HepG2 (cell line): ENCODE data around the gene NAA38. TPM values are rescaled to one million over a fixed set of nuclear protein-coding genes. Genes with fewer than 3 reads are reported as not detected.

Experiments
- ATAC-seq: fragments of 200-7000 bp; cut with Tn5 transposase; 3 replicates; pipeline ENCODE4 v1.9.1; 2020; ENCODE audit warnings: mild to moderate bottlenecking, moderate library complexity
- BruUV-seq: library from RNA; stranded (reverse); fragments of 400-500 nt; replicated peaks from 2 replicates; lab custom pipeline; 2021; lab: Mats Ljungman, UMichigan
- CTCF ChIA-PET: fragments of 300-600 bp; formaldehyde crosslinking; extraction: SDS; loops from one replicate; lab custom pipeline; 2021; ENCODE audit warnings: low total read pairs, inconsistent platforms, low intra/inter-chr PET ratio; lab: Yijun Ruan, JAX
- POLR2A ChIA-PET: fragments of 350-600 bp; sonication (Branson Sonifier 250); formaldehyde crosslinking; loops from one replicate; lab custom pipeline; 2020; ENCODE audit warnings: antibody characterized with exemption, inconsistent platforms; lab: Yijun Ruan, JAX
- DNase-seq: peaks from one replicate; pipeline ENCODE4 v3.0.0-alpha.2; 2015; ENCODE audit warnings: low spot score
- FAIRE-seq: peaks from 3 replicates; lab custom pipeline; 2011; peaks lifted over from hg19 to GRCh38; lab: Jason Lieb, UNC
- H2AFZ ChIP-seq: one replicate; pipeline ENCODE4 v1.6.1; 2011; ENCODE audit warnings: low read length, inconsistent platforms
- H3K27ac ChIP-seq: fragments of 300-600 bp; 3 replicates; pipeline ENCODE4 v1.8.0; 2011; ENCODE audit warnings: mixed run types, mild to moderate bottlenecking, mixed read lengths, low read length, inconsistent platforms; ENCODE audit not compliant: insufficient read depth; ENCODE audit errors: extremely low read length
- H3K27me3 ChIP-seq, 2 experiments: fragments of 200-600 bp in 1 of 2; 2 replicates in 1 of 2; 3 replicates in 1 of 2; pipeline versions ENCODE4 v1.6.0 to v1.8.0; 2011; ENCODE audit warnings: low read length in 2 of 2, mild to moderate bottlenecking in 2 of 2, moderate library complexity in 2 of 2, inconsistent platforms in 1 of 2; ENCODE audit not compliant: insufficient read depth in 2 of 2, control insufficient read depth in 1 of 2
- H3K36me3 ChIP-seq, 2 experiments: fragments of 200-600 bp in 1 of 2; replicated peaks in 1 of 2; 2 replicates in 1 of 2; 3 replicates in 1 of 2; pipeline versions ENCODE4 v1.5.1 to v1.8.0; 2011; ENCODE audit warnings: low read length in 2 of 2, inconsistent platforms in 1 of 2; ENCODE audit not compliant: insufficient read depth in 2 of 2, control insufficient read depth in 1 of 2
- H3K4me1 ChIP-seq: 2 replicates; pipeline ENCODE4 v1.5.1; 2012; ENCODE audit warnings: low read length, inconsistent platforms; ENCODE audit not compliant: insufficient read depth
- H3K4me2 ChIP-seq: 2 replicates; pipeline ENCODE4 v1.6.0; 2011; ENCODE audit warnings: low read depth, low read length, inconsistent platforms
- H3K4me3 ChIP-seq, 3 experiments: fragments of 200-600 bp in 1 of 3; sonication (generic), shearing (Covaris generic) in 1 of 3; replicated peaks in 1 of 3; 2 replicates each; pipeline ENCODE4 v1.5.1; 2011 to 2016; ENCODE audit warnings: low read length in 3 of 3, inconsistent platforms in 2 of 3, low read depth in 2 of 3, mild to moderate bottlenecking in 2 of 3, control low read depth in 1 of 3, mixed read lengths in 1 of 3; ENCODE audit not compliant: insufficient read depth in 1 of 3
- H3K79me2 ChIP-seq: one replicate; pipeline ENCODE4 v1.6.1; 2011; ENCODE audit warnings: low read length, inconsistent platforms; ENCODE audit not compliant: insufficient read depth
- H3K9ac ChIP-seq: 2 replicates; pipeline ENCODE4 v1.6.0; 2011; ENCODE audit warnings: mild to moderate bottlenecking, low read depth, low read length, inconsistent platforms; ENCODE audit not compliant: insufficient read depth
- H3K9me3 ChIP-seq: 2 replicates; pipeline ENCODE4 v1.5.1; 2012; ENCODE audit warnings: mild to moderate bottlenecking, low read length
- H4K20me1 ChIP-seq: 2 replicates; pipeline ENCODE4 v1.6.0; 2011; ENCODE audit warnings: inconsistent platforms, mild to moderate bottlenecking, low read length, moderate library complexity; ENCODE audit not compliant: insufficient read depth
- BHLHE40 ChIP-seq: IDR thresholded peaks from 2 replicates; pipeline ENCODE4 v1.6.1; 2011; ENCODE audit warnings: low read length, improper control_type of control experiment
- GTF3A ChIP-seq: sonication (generic); formaldehyde crosslinking; conservative IDR thresholded peaks from 2 replicates; pipeline ENCODE4 v1.4.0; 2020; ENCODE audit warnings: mild to moderate bottlenecking, missing genetic modification reagents
- HNF4A ChIP-seq: sonication (generic); formaldehyde crosslinking; IDR thresholded peaks from 2 replicates; pipeline ENCODE4 v1.4.0; 2020; ENCODE audit warnings: missing genetic modification reagents
- NONO ChIP-seq, 2 experiments: fragments of 450-650 bp in 1 of 2; sonication (generic) in 1 of 2; formaldehyde crosslinking in 1 of 2; IDR thresholded peaks in 1 of 2; conservative IDR thresholded peaks in 1 of 2; 2 replicates each; pipeline versions ENCODE4 v1.6.1 to v1.8.0; 2017 to 2022; ENCODE audit warnings: mild to moderate bottlenecking in 1 of 2, missing genetic modification reagents in 1 of 2, moderate library complexity in 1 of 2
- POLR2A ChIP-seq, 2 experiments: IDR thresholded peaks; 2 replicates each; pipeline ENCODE4 v1.6.1; 2011; ENCODE audit warnings: low read depth in 2 of 2, low read length in 2 of 2, mild to moderate bottlenecking in 1 of 2, moderate library complexity in 1 of 2; ENCODE audit not compliant: insufficient read depth in 1 of 2
- SMARCC2 ChIP-seq: fragments of 450-650 bp; IDR thresholded peaks from 2 replicates; pipeline ENCODE4 v1.6.1; 2017; ENCODE audit warnings: antibody characterized with exemption, mild to moderate bottlenecking
- SNAI1 ChIP-seq: sonication (generic); formaldehyde crosslinking; IDR thresholded peaks from 2 replicates; pipeline ENCODE4 v1.5.0; 2020; ENCODE audit warnings: mild to moderate bottlenecking, missing genetic modification reagents, borderline replicate concordance
- SP1 ChIP-seq, 2 experiments: fragments of 450-650 bp in 1 of 2; sonication (generic) in 1 of 2; formaldehyde crosslinking in 1 of 2; IDR thresholded peaks; 2 replicates each; pipeline versions ENCODE4 v1.4.0 to v1.6.1; 2016 to 2020; ENCODE audit warnings: missing genetic modification reagents in 1 of 2
- TAF15 ChIP-seq: fragments of 200-400 bp; formaldehyde crosslinking; IDR thresholded peaks from one replicate; pipeline ENCODE4 v1.6.1; 2018; ENCODE audit warnings: mild to moderate bottlenecking, low read depth, low read length; ENCODE audit not compliant: poor library complexity, severe bottlenecking
- TBP ChIP-seq: sonication (generic); formaldehyde crosslinking; IDR thresholded peaks from 2 replicates; pipeline ENCODE4 v1.5.0; 2020; ENCODE audit warnings: missing genetic modification reagents
- TBX2 ChIP-seq: sonication (generic); formaldehyde crosslinking; IDR thresholded peaks from 2 replicates; pipeline ENCODE4 v1.5.0; 2020; ENCODE audit warnings: missing genetic modification reagents, mild to moderate bottlenecking, borderline replicate concordance
- ZNF446 ChIP-seq: sonication (generic); formaldehyde crosslinking; IDR thresholded peaks from 2 replicates; pipeline ENCODE4 v1.5.0; 2020; ENCODE audit warnings: mild to moderate bottlenecking, missing genetic modification reagents
- ZNF496 ChIP-seq: sonication (generic); formaldehyde crosslinking; IDR thresholded peaks from 2 replicates; pipeline ENCODE4 v1.8.1; 2023; ENCODE audit warnings: mild to moderate bottlenecking, moderate library complexity, missing genetic modification reagents; ENCODE audit not compliant: insufficient replicate concordance
- ZNF749 ChIP-seq: sonication (generic); formaldehyde crosslinking; IDR thresholded peaks from 2 replicates; pipeline ENCODE4 v1.8.0; 2022; ENCODE audit warnings: mild to moderate bottlenecking, missing genetic modification reagents, moderate library complexity, borderline replicate concordance
- WGBS: methylation state at CpG from one replicate; pipeline ENCODE4 v1.1.6; 2017; ENCODE audit warnings: low lambda C conversion rate; 5-methylcytosine and 5-hydroxymethylcytosine counted together
- in situ Hi-C: cut with HindIII; loops from 2 replicates; pipeline ENCODE4 v1.10.0; 2017; ENCODE audit warnings: low pct_unique_long_range_greater_than_20kb; ENCODE audit not compliant: extremely low pct_ligation_motif_present
- intact Hi-C: fragments of 100-400 bp; cut with micrococcal nuclease; formaldehyde crosslinking; loops from one replicate; pipeline ENCODE4 v1.10.0; 2022; ENCODE audit not compliant: unreplicated experiment
- polyA plus RNA-seq, 8 experiments: library from polyadenylated mRNA; depleted of rRNA in 3 of 8; stranded (reverse) in 7 of 8; unstranded in 1 of 8; fragments of >200 nt; fragmentation: Illumina TruSeq in 4 of 8; extraction: Trizol in 4 of 8; gene quantifications; 2 replicates each; pipeline versions ENCODE4 v1.2.1 to v1.2.3, GENCODE V29; 2011 to 2016; ENCODE audit warnings: low read depth in 4 of 8, missing spikeins in 1 of 8, mixed read lengths in 1 of 8; ENCODE audit not compliant: insufficient read depth in 1 of 8
- total RNA-seq, 5 experiments: library from RNA; depleted of rRNA; stranded (reverse); fragments of >200 nt; fragmentation: Illumina TruSeq; extraction: Trizol; gene quantifications; 2 replicates each; pipeline ENCODE4 v1.2.3, GENCODE V29; 2016; ENCODE audit warnings: low read depth in 1 of 5
- TF ChIP-seq, protein P1 (sequence below): sonication (generic); formaldehyde crosslinking; IDR thresholded peaks from 2 replicates; pipeline ENCODE4 v1.8.0; 2022; ENCODE audit warnings: missing genetic modification reagents, mild to moderate bottlenecking, moderate library complexity, borderline replicate concordance
- TF ChIP-seq, protein P2 (sequence below): IDR thresholded peaks from 2 replicates; pipeline ENCODE4 v1.6.1; 2018; ENCODE audit warnings: missing genetic modification reagents, mild to moderate bottlenecking, missing compliant biosample characterization
- TF ChIP-seq, protein P3 (sequence below): sonication (generic); formaldehyde crosslinking; IDR thresholded peaks from 2 replicates; pipeline ENCODE4 v1.5.1; 2020; ENCODE audit warnings: missing genetic modification reagents, mild to moderate bottlenecking, borderline replicate concordance

Gene NAA38
- total and polyA plus RNA-seq, 2 of the 13 experiments (the other 11 are each of a cell fraction or from before 2014, with no cell fraction given): 46.9 to 91.6 TPM

DNA sequence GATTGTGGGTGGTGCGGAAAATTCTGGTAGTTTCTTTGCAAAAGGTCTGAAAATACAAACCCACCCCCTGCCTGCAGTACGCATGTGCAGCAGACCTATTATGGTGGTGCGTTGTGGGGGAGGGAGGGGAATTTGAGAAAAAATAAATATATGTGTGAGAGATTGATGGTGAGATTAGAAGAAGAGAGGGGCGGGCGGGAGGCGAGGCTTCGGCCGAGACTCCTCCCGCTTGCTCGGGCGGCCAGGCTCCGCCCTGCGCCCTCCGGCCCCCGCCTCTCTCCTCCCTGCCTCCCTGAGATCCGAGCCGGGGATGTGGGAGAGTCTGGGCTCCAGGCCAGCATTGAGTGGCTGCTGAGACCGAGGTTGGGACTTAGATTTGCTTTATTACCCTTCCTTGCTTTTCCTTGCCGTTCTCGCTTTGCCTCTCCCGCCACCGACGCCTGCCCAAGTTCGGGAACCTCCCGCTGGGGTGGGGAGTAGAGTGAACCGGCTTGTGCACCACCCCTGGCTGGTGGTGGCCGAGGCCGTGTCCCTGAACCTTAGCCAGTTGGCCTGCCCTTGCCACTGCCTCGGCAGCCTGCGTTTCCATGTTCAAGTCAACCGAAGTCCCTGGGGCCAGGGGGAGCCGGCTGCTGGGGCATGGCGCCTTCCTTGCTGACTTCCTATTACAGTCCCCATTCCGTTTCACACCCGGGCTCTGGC, 30.3 kb upstream of the NAA38 start:
- H3K4me2 ChIP-seq: peak overlapping the region; percentile 92
- DNase-seq: peak; percentile 66
- POLR2A ChIA-PET: no interaction called here
- peak; percentile 80 for ATAC-seq
- H3K4me3 ChIP-seq: peak overlapping the region; percentile 45 to 76 (median 68)
- H3K9ac ChIP-seq: peak overlapping the region; percentile 63
- H3K27ac ChIP-seq: peak overlapping the region; percentile 69
- H3K27me3 ChIP-seq: peaks cover 1 to 17% of the 10 kb centered on the region in 2 experiments; a peak in 2 of 5 replicates
- in situ Hi-C loops (no loop called here), intact Hi-C loops (no loop called here)
- WGBS: 1% methylated on average over 23 of the region's 35 CpGs
- no peak for FAIRE-seq
- H3K79me2 ChIP-seq: no peaks in the 10 kb centered on the region
- BruUV-seq: TSS peak; percentile 84
- peaks cover 44% of the 10 kb centered on the region for H3K4me1 ChIP-seq
- H3K36me3 ChIP-seq: no peaks in the 10 kb centered on the region
- H3K9me3 ChIP-seq: no peaks in the 10 kb centered on the region
- peak overlapping the region; percentile 48 for H2AFZ ChIP-seq
- CTCF ChIA-PET: interaction anchor here (1.9 kb wide), 1 partner anchor 26 kb away, joined by 5 read pairs; no protein-coding TSS in a partner anchor
- H4K20me1 ChIP-seq: no peaks in the 10 kb centered on the region
- TF ChIP-seq, protein P1, sequence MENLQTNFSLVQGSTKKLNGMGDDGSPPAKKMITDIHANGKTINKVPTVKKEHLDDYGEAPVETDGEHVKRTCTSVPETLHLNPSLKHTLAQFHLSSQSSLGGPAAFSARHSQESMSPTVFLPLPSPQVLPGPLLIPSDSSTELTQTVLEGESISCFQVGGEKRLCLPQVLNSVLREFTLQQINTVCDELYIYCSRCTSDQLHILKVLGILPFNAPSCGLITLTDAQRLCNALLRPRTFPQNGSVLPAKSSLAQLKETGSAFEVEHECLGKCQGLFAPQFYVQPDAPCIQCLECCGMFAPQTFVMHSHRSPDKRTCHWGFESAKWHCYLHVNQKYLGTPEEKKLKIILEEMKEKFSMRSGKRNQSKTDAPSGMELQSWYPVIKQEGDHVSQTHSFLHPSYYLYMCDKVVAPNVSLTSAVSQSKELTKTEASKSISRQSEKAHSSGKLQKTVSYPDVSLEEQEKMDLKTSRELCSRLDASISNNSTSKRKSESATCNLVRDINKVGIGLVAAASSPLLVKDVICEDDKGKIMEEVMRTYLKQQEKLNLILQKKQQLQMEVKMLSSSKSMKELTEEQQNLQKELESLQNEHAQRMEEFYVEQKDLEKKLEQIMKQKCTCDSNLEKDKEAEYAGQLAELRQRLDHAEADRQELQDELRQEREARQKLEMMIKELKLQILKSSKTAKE: peak; percentile 77
- TF ChIP-seq GTF3A: no peak
- TF ChIP-seq ZNF496: no peak
- peak; percentile 43; the same call in 1 of the 2 replicates for TF ChIP-seq HNF4A (CRISPR knock-in tag)
- no peak for TF ChIP-seq ZNF749 (CRISPR knock-in tag)
- no peak for TF ChIP-seq BHLHE40
- TF ChIP-seq ZNF446 (CRISPR knock-in tag): peak; percentile 53; the same call in 1 of the 2 replicates
- TF ChIP-seq, protein P2, sequence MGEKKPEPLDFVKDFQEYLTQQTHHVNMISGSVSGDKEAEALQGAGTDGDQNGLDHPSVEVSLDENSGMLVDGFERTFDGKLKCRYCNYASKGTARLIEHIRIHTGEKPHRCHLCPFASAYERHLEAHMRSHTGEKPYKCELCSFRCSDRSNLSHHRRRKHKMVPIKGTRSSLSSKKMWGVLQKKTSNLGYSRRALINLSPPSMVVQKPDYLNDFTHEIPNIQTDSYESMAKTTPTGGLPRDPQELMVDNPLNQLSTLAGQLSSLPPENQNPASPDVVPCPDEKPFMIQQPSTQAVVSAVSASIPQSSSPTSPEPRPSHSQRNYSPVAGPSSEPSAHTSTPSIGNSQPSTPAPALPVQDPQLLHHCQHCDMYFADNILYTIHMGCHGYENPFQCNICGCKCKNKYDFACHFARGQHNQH: peak; percentile 54; the same call in 1 of the 2 replicates
- TF ChIP-seq NONO (IDR thresholded peaks at IDR 0.05): no peak
- 0 out of 2 replicates have a peak, but pooled peaks have one; percentile 53 for TF ChIP-seq NONO (CRISPR knock-in tag; conservative IDR thresholded peaks at IDR 0.05)
- no peak for TF ChIP-seq TAF15
- TF ChIP-seq, protein P3, sequence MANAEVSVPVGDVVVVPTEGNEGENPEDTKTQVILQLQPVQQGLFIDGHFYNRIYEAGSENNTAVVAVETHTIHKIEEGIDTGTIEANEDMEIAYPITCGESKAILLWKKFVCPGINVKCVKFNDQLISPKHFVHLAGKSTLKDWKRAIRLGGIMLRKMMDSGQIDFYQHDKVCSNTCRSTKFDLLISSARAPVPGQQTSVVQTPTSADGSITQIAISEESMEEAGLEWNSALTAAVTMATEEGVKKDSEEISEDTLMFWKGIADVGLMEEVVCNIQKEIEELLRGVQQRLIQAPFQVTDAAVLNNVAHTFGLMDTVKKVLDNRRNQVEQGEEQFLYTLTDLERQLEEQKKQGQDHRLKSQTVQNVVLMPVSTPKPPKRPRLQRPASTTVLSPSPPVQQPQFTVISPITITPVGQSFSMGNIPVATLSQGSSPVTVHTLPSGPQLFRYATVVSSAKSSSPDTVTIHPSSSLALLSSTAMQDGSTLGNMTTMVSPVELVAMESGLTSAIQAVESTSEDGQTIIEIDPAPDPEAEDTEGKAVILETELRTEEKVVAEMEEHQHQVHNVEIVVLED (CRISPR knock-in tag): no peak
- peak; percentile 78; the same call in 1 of the 2 replicates for TF ChIP-seq TBX2 (CRISPR knock-in tag)
- no peak for TF ChIP-seq SMARCC2
- TF ChIP-seq TBP: no peak
- TF ChIP-seq SP1 (IDR thresholded peaks at IDR 0.05): no peak
- TF ChIP-seq SP1 (CRISPR knock-in tag; IDR thresholded peaks at IDR 0.05): peak; percentile 15; the same call in 1 of the 2 replicates
- peak; percentile 27 to 74; a peak in 2 of 4 replicates for TF ChIP-seq POLR2A (IDR thresholded peaks at IDR 0.05; ENCODE audit: insufficient read depth in 1 of 2, low read depth in 2 of 2, low read length in 2 of 2)
- peak; percentile 39; the same call in 1 of the 2 replicates for TF ChIP-seq SNAI1
